NCI-H1417 (cell line): ENCODE data around the gene KRT1.

Experiments
- DNase-seq, 3 experiments: peaks; one replicate each; lab custom pipeline; 2025; lab: John Stamatoyannopoulos, UW

The KRT1 gene

DNA sequence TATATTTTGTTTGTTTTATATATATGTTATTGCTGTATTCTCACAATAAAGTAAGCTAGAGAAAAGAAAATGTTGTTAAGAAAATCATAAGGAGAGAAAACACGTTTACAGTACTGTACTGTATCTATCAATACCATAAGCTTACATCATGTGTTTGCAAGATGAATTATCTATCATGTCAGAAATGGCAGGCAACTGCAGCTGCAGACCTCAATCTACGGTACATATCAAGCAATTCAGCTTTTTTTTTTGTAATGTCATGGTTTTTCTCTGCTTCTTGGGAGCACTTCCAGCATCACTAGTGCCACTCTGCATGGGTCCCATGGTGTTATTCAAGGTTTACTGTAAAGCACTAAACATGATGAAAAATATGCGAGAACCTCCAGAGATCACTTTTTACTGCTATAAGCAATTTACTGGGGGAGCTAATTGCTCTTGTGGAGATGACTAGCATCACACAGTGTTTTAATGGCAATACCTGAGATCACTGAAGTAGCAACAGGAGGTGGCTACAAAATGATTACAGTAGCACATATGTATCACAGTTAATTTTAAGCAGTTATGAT lies 19.2 kb downstream of the KRT1 start:
- DNase-seq = peak in 1 of 3 experiments; percentile 11

DNA sequence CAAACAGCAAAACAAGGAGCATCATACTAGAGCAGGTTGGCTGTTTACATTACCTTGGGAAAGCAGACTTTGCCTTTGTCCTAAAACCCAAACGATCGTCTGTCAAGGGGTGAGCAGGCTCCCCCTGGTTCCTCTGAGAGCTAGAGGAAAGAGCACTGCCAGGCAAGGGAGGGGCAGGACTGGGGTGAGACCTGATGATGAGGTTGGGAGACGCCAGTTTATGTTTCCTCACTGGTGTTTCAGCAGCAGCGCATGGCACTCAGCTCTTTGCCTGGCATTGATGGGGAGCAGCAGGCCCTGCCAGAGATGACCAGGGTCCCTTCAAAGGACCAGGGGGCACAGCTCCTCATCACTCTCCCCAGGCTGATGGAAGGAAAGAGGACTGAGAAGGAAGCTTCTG lies 20.3 kb downstream of the KRT1 start:
- DNase-seq = peak in 1 of 3 experiments; percentile 28

DNA sequence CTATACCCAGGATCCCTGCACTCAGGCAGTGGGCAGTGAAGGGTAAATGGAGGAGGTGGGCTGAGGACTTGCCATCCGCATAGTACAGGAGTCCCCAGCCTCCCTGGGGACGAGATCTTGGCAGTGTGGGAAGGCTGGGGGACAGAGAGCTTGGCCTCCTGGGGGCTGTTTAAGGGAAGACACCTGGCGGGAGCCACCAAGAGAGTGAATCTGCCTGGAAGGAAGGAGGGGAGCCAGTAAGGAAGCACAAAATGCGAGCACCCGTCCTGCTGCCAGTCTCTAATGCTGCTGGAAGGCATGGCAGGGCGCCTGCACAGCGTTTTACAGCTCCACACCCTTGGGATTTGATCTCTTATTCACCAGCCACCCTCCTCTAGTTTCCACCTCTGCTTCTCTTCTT lies 20.8 kb downstream of the KRT1 start:
- no peak for DNase-seq

DNA sequence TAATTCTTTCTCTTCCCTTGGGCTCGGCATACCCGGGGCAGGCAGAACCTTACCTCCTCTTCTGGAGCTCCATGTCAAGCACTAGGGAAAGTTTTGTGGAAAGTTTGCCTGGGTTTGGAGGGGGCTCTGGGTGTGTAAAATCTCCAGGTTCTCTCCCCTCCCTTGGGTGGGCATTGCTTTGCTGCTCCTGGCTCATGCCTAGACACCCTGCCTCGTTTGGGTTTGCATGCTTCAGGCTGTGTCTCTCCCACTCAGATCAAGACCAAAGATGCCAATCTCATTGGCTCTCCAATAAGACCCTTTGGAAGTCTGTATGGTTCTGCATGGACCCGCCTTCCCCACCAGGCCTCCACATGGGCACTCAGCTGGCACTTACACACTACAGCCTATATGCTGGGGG lies 22.0 kb downstream of the KRT1 start:
- DNase-seq = no peak

DNA sequence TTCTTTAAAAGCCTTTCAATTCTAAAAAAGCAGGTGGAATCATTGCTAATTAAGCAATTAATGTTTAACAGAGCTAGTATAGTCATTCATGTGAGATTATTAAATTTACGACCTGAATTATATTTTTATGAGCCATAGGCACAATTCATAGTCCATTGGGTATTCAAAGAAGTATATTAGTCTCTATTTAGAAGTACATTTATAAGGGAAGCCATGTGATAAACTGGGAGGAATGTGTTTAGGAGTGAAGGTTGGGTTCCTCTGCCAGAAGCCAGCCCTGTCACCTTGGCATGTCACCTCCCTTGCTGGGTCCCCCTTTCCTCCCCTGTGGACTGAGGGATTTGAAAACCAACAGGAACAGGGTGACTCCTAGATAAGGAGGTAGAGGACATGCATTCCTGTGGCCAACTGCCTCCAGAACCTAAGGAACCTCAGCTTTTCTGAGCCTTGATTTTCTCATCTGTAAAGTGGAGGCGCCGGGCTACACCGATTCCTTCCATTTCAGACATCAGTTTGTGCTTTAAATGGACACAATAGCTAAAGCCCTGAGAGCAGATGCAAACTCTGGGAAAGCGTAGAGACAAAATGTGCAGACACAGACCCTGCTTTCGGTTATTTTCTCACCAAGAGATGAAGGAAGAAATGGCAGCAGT lies 22.8 kb downstream of the KRT1 start:
- DNase-seq = peak in 1 of 3 experiments; percentile 68

DNA sequence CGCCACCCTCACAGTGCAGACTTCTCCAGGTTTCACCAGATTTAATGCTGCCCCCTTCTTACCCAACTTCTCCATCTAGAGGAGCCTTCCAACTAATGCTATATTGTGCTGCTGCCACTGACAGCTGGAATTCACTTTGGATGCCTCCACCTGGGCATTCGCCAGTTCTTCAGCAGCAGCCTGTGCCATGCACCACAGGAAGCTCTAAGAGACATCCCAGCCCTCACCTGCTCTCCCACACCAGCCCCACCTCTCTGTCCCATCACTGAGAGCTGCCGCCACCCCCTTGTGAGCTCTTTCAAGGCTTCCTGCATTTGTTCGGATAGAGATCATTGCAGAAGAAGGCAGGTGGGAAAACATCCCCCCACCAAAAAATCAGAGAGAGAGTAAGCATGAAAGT lies 23.6 kb downstream of the KRT1 start:
- DNase-seq = peak in 2 of 3 experiments; percentile 18 to 69

DNA sequence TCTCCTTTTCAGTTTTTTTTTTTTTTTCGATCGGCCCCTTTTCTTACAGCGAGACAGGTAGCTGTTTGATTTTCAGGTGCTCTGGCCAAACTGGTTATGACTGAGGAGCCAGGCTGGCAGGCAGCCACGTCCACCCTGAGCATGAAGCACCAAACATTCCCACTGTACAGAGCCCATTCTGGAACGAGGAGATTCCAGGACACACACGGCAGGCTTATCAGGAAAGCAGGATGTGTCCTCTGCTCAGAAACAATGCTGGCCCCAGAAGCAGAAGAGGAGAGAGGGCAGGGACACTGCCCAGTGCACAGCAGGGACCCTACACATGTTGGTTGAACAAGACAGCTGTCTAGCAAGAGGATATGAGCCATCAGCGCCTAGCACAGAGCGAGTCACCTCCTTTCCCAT lies 24.5 kb downstream of the KRT1 start:
- DNase-seq = no peak

DNA sequence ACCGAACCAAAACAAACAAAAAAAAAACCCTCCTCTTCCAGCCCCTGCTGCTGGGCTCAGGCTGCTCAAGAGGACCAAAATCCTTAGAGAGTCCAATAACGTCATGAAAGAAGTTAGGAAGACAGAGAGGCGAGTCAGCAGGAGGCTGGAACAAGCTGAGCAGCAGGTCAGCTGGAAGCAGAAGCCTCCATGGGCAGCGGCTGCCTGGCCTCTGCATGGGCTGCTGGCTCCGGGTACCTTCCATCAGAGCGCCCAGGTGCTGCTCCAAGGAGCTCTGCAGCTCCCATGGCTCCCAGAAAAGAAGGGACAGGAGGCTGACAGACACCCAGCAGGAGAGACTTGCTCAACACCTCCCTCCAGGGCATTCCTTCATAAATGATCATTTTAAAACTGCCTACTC lies 25.0 kb downstream of the KRT1 start:
- DNase-seq = no peak

DNA sequence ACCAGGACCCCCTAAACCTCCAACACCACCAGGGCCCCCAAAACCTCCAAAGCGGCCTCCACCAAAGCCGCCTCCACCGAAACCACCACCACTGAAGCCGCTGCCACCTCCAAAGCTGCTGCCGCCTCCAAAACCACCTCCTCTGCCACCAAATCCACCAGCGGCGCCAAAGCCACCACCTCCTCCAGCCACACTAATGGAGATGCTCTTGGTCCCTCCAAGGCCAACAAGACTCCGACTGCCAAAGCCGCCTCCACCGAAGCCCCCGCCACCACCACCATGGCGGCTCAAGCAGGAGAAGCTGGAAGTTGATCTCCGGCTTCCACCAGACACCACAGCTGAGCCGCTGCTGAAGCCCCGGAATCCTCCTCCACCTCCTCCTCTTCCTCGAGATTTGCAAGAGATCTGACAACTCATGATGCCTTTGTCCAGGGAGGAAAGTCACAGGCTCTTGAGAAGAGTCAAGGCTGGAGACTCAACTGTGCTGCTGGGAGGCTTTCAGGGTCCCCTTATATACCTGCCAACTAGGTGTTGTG lies 28.4 kb downstream of the KRT1 start, which contains the start of gene KRT2:
TSS of gene KRT2 (minus strand) at position 486 of the 536 bp plus-strand sequence. CDS start at position 417, 69 bp downstream.
- no peak for DNase-seq

DNA sequence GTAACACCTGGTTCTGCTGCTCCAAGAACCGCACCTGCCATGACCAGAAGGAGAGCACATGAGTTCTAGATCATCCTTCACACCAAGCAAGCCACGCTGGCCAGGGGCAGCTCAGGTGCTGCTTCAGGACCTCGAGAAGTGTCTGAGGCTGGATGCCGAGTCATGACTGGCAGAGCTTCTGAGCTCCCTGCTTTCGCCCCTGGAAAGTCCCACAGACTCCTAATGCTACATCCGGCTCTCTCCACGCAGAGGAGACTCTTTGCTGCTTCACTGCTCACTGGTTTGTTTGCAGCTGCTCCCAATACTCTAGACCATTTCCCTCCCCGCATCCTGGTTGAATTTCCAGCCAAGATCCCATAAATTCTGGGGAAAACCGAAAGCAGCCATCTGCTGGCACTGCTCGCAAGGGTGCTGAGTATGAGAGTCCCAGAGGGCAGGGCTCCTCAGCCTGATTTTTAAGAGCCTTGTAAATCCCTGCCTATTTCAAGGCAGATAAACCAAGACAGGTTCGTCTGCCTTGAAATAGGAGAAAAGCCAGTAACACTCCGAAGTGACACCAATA lies 29.6 kb downstream of the KRT1 start:
- no peak for DNase-seq

DNA sequence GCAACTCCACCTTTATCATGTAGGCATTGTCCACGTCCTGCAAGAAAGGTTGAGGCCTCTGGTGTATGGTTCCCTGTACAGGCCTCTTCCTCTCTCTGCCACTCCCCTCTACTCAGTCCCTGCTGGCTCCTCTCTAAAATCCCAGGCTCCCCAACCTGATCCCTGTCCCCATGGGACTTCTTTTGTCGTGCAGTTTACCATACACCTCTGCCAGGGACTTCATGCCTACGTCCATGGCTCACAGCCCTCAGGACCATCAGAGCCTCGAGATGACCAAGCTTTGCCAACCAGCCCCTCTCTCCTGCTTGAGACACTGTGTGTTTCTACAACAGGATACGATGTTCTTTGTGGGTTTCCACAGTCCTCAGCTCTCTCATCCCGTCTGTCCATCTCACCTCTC lies 31.1 kb downstream of the KRT1 start:
- DNase-seq = no peak

DNA sequence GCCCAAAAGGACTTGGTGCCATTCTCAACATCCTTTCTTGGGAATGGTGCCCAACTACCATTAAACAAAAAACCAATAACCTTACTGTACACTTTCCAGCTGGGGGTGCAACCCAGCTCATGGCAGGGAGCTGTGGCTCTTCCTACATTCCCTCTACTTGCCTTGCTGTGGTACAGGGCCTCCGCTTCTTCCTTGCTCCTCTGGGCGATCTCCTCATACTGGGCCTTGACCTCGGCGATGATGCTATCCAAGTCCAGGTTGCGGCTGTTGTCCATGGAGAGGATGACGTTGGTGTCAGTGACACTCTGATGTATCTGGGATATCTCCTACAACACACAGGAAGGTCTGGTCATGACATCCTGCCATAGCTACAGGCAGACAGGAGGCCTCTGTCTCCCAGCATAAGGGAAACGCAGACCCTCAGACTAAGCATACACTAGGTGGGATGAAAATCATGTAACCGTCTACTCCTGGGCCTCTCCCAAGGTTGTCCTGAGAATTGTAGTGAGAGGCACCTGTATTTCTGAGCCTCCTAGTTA lies 32.1 kb downstream of the KRT1 start:
- DNase-seq = no peak

DNA sequence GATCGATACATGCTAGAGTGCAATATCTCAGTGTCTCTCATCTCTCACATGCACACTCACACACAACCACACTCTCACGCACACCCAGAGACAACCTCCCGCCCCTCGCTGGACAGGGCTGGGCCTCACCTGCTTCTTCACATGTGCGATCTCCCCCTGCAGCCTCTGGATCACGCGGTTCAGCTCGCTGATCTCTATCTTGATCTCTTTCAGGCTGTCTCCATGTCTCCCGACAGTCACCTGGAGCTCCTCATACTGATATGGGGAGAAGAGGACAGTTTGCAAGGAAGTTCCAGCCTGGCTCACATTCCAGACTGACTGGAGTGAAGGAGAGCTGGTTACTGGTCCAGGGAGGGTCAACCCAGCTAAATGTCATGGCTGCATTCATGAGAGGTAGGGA lies 32.6 kb downstream of the KRT1 start:
- no peak for DNase-seq

DNA sequence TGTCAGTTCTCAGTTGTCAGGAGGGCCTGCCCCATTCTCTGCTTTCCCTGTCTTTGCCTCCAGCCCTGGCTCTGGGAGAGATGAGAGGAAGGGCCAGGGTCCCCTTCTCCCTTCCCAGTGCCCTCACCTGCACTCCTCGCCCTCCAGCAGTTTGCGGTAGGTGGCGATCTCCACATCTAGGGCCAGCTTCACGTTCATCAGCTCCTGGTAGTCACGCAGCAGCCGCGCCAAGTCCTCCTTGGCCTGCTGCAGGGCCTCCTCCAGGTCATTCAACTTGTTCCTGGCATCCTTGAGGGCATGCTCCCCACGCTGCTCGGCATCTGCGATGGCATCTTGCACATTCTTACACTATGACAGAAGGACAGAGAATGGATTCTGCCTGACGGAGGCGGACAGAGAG lies 33.6 kb downstream of the KRT1 start:
- DNase-seq = no peak

DNA sequence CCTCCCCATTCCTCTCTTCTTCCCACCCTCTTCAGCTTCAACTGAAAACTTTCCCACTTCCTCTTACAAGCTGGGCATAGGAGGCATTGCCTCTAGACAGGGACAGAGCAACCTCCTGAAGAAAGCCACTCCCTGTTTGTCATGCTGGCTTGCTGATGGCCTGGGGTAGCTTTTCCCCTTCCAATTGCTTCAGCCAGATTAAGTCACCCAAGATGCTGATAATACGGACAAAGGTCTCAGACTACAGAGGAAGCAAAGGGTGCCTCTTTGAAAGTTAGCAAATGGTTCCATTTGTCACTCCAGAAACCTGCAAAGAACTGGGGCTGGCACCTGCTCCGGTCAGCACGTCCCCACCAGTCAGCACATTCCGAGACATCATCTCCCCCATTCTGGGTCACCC lies 34.2 kb downstream of the KRT1 start:
- DNase-seq = no peak

DNA sequence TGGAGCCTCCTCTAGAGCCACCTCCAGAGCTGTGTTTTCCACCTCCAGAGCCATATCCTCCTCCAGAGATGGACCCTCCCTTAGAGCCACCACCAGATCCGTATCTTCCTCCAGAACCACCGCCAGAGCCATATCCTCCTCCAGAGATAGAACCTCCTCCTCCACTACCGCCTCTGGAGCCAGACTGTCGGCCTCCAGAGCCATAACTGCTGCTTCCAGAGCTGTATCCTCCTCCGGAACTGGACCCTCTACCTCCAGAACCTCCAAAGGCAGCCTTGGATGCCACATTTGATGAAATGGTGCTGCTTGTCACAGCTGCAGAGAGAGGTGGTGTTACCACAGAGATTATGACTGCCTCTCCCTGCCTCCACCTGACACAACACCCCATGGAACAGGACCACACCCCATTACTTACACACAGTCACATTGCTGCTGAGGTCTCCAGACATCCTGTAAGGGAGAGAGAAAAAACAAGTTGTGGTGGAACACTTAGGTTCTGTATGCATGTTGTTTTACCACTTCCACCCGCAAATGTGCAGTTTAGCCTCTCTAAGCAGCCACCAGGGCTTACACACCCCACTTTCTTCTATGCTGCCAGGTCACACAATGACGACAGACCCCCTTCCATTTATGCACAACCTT lies 35.0 kb downstream of the KRT1 start:
- DNase-seq = no peak

DNA sequence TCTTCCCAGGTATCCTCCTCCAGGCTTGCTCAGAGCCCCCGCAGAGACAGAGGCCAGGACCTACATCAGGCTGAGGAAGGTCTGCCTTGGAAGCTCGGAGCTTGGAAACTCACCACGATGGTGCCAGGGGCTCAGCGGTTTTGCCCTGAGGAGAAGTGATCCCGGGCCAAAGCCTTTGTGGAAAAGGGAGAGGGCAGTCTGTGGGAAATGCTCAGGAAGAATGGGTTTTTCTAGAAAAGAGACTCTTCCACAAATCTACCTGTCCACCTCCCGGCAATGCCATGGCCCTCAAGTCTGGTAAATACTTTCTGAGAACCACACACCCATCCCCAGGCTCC lies 36.2 kb downstream of the KRT1 start:
- DNase-seq = no peak

DNA sequence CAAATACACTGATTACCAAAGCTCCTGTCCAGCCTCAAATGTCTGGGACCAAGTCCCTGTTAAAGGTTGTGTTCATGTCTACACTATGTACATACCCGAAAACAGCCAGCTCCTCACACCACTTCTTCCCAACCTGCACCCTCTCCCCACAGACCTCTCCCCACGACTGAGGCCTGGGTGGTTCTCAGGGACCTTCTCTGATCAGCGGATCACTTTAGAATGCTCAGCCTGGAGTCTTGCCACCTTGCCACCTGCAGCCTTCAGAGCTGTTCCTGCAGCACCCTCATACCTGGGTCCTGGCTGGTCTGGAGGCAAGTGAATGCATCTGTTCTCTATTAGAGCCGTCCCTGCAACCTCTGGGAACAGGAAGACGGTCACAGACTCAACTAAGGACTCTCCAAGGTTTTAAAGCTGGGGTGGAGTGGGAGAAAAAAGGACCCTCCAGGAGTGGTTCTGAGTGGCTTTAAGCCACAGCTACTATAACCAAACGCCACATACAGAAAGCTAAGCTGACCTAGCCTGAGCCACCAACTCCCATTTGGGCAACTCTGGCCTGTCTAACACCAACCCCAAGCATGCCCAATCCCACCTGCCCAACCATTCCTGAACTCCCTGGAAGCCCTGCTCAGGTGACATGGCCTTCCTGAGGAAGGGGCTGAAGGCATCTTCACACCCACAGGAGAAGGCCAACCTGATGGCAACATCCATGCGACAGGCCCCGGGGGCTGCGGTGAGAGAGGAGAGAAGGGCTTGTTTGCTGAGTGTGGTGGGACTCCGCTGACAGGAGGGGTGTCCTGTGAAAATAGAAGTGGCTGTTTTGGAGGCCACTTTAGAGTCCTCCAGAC lies 36.8 kb downstream of the KRT1 start:
- DNase-seq = no peak

DNA sequence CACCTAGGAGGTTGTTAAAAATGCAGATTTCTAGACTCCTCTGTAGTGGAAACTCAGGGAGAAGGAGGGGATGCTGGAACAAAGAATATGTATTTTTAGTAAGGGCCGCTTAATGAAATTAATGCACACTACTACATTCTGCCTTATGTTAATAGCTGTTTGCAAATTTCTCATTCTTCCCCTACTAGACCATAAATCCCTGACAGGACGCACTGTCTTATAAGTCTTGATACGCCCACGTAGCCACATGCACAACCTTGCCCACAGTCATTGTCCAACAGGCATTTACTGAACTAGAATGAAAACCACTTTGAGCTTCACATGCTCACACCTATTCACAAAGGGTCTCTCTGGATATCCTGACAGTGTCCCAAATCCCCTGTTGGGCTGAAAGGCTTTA lies 38.7 kb downstream of the KRT1 start:
- no peak for DNase-seq

DNA sequence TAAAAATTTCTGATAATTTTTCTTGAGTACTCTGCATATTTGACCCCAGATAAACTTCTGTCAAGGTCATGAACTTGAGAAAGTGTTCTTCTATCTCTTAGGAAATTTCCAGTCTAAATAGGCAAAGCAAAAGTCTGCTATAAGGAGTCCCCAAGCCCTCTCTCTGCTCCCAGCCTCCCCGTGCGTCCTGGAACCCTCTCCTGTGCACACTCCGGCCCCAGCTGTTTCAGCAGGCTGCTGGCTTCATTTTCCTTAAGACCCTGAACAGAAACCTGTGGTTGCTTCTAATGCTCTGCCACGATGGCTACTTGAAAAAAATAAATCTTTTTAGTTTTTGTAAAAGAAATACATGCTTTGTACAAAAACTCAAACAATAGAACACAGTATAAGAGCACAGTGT lies 42.9 kb downstream of the KRT1 start:
- DNase-seq = no peak

DNA sequence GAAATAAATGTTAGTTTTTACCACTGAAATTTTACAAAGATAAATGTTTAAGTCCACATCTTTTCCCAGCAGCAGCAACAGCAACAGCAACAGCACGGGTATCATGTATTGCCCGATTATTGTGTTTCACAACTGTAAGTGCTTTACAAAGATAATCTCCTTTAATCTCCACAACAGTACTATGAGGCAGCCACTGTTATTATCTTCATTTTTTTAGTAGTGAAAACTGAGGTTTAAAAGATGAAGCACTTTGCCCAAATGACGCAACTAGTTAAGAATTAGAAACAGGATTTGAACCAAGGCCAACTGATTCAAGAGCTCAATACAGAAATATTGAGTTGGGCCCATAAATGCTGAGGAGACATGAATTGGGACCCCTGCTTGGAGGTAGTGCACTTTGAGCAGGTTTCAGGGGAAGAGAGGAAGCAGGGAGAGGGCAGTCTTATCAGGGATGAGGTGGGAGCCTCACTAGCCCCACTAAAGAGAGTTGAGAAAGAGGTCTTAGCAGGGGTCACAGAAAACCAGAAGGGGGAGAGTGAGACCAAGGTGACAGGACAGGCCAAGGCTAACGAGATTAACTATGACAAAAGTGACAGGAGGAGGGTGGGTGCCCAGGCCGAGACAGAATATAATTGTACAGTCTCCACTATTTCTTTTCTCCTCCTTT lies 43.5 kb downstream of the KRT1 start:
- no peak for DNase-seq
